Mesendoderm (in vitro differentiated cells): ENCODE data around the gene IGF1R.

Experiments used
- DNase-seq: peaks from one replicate; pipeline ENCODE4 v3.0.0; 2013
- H2AK5ac ChIP-seq: 2 replicates; pipeline ENCODE4 v1.6.1; 2013; ENCODE audit warnings: low read length, inconsistent platforms
- H2BK120ac ChIP-seq: 2 replicates; pipeline ENCODE4 v1.6.1; 2013; ENCODE audit warnings: low read depth, mild to moderate bottlenecking, low read length, moderate library complexity, mixed read lengths
- H2BK15ac ChIP-seq: replicated peaks from 2 replicates; pipeline ENCODE4 v1.6.1; 2013; ENCODE audit warnings: low read depth, mild to moderate bottlenecking, moderate library complexity
- H2BK5ac ChIP-seq: 2 replicates; pipeline ENCODE4 v1.6.1; 2013; ENCODE audit warnings: low read length, inconsistent platforms
- H3K18ac ChIP-seq: 2 replicates; pipeline ENCODE4 v1.6.1; 2013; ENCODE audit warnings: mild to moderate bottlenecking, low read length, mixed read lengths
- H3K23ac ChIP-seq: one replicate; pipeline ENCODE4 v1.6.1; 2013; ENCODE audit warnings: low read length
- H3K27ac ChIP-seq: 2 replicates; pipeline ENCODE4 v1.5.1; 2013; ENCODE audit warnings: low read depth, mild to moderate bottlenecking, inconsistent platforms, low read length, moderate library complexity
- H3K27me3 ChIP-seq: 2 replicates; pipeline ENCODE4 v1.6.1; 2013; ENCODE audit warnings: low read length, control low read depth, mild to moderate bottlenecking, inconsistent platforms; ENCODE audit not compliant: insufficient read depth, poor library complexity
- H3K36me3 ChIP-seq: 2 replicates; pipeline ENCODE4 v1.6.1; 2013; ENCODE audit warnings: low read length, inconsistent platforms; ENCODE audit not compliant: control insufficient read depth, insufficient read depth
- H3K4ac ChIP-seq: one replicate; pipeline ENCODE4 v1.6.1; 2013; ENCODE audit warnings: low read depth, mild to moderate bottlenecking, low read length, moderate library complexity
- H3K4me1 ChIP-seq: 2 replicates; pipeline ENCODE4 v1.6.1; 2013; ENCODE audit warnings: low read depth, low read length, inconsistent platforms; ENCODE audit not compliant: control insufficient read depth
- H3K4me2 ChIP-seq: 2 replicates; pipeline ENCODE4 v1.6.1; 2013; ENCODE audit warnings: low read length
- H3K4me3 ChIP-seq: 2 replicates; pipeline ENCODE4 v1.5.1; 2013; ENCODE audit warnings: mild to moderate bottlenecking, low read length
- H3K56ac ChIP-seq: one replicate; pipeline ENCODE4 v1.6.1; 2013; ENCODE audit warnings: low read length
- H3K79me1 ChIP-seq: 2 replicates; pipeline ENCODE4 v1.6.1; 2013; ENCODE audit warnings: low read length, inconsistent platforms
- H3K79me2 ChIP-seq: 2 replicates; pipeline ENCODE4 v1.6.1; 2013; ENCODE audit warnings: mild to moderate bottlenecking, low read length; ENCODE audit not compliant: control insufficient read depth, insufficient read depth
- H3K9ac ChIP-seq: 2 replicates; pipeline ENCODE4 v1.6.1; 2013; ENCODE audit warnings: low read length, inconsistent platforms
- H4K5ac ChIP-seq: one replicate; pipeline ENCODE4 v1.6.1; 2013; ENCODE audit warnings: low read length
- H4K8ac ChIP-seq: one replicate; pipeline ENCODE4 v1.6.1; 2013; ENCODE audit warnings: low read depth, mild to moderate bottlenecking, control low read depth, low read length, moderate library complexity
- WGBS: extraction: QIAGEN DNeasy Blood & Tissue Kit; methylation state at CpG from one replicate; pipeline ENCODE4 v1.1.7; 2013; ENCODE audit warnings: low lambda C conversion rate, missing lambda C conversion rate; ENCODE audit not compliant: insufficient coverage; ENCODE audit errors: extremely low coverage; 5-methylcytosine and 5-hydroxymethylcytosine counted together

The IGF1R gene

GRCh38 chr15:98838387-98839259 lies 190.3 kb downstream of the IGF1R start:
- H3K9ac ChIP-seq: no peak overlapping the region
- DNase-seq: no peak
- H3K4ac ChIP-seq: no peak overlapping the region
- H3K27me3 ChIP-seq: no peaks in the 10 kb centered on the region
- H3K18ac ChIP-seq: no peak overlapping the region
- no peak overlapping the region for H3K4me3 ChIP-seq
- no peak overlapping the region for H2AK5ac ChIP-seq
- H4K5ac ChIP-seq: no peak overlapping the region
- no peak overlapping the region for H2BK15ac ChIP-seq
- H3K27ac ChIP-seq: no peak overlapping the region
- H3K4me2 ChIP-seq: no peak overlapping the region
- H2BK5ac ChIP-seq: no peak overlapping the region
- H3K36me3 ChIP-seq: no peaks in the 10 kb centered on the region
- no peak overlapping the region for H2BK120ac ChIP-seq
- H3K4me1 ChIP-seq: peaks cover 5% of the 10 kb centered on the region
- H3K79me1 ChIP-seq: peaks cover 31% of the 10 kb centered on the region
- H3K23ac ChIP-seq: no peak overlapping the region
- H3K79me2 ChIP-seq: peaks cover 57% of the 10 kb centered on the region
- no peak overlapping the region for H3K56ac ChIP-seq
- no CpG with 5 or more reads among the region's 5 CpGs for WGBS
- no peak overlapping the region for H4K8ac ChIP-seq

- H3K4me2 ChIP-seq: no peak overlapping the region
- no peak overlapping the region for H2AK5ac ChIP-seq
- no peak overlapping the region for H2BK15ac ChIP-seq
- H2BK5ac ChIP-seq: no peak overlapping the region
- no peaks in the 10 kb centered on the region for H3K27me3 ChIP-seq
- no peak overlapping the region for H3K18ac ChIP-seq
- no CpG with 5 or more reads among the region's 5 CpGs for WGBS
- no peaks in the 10 kb centered on the region for H3K36me3 ChIP-seq
- H3K27ac ChIP-seq: no peak overlapping the region
- H3K4me1 ChIP-seq: peaks cover 8% of the 10 kb centered on the region
- no peak overlapping the region for H3K4ac ChIP-seq
- H3K4me3 ChIP-seq: no peak overlapping the region
- no peak for DNase-seq
- no peak overlapping the region for H4K8ac ChIP-seq
- H3K79me2 ChIP-seq: peaks cover 53% of the 10 kb centered on the region
- H4K5ac ChIP-seq: no peak overlapping the region
- H3K9ac ChIP-seq: no peak overlapping the region
- peaks cover 27% of the 10 kb centered on the region for H3K79me1 ChIP-seq
- H3K56ac ChIP-seq: no peak overlapping the region
- no peak overlapping the region for H3K23ac ChIP-seq
- H2BK120ac ChIP-seq: no peak overlapping the region
Measured at GRCh38 chr15:98840053-98840452, 191.7 kb downstream of the IGF1R start.

DNA sequence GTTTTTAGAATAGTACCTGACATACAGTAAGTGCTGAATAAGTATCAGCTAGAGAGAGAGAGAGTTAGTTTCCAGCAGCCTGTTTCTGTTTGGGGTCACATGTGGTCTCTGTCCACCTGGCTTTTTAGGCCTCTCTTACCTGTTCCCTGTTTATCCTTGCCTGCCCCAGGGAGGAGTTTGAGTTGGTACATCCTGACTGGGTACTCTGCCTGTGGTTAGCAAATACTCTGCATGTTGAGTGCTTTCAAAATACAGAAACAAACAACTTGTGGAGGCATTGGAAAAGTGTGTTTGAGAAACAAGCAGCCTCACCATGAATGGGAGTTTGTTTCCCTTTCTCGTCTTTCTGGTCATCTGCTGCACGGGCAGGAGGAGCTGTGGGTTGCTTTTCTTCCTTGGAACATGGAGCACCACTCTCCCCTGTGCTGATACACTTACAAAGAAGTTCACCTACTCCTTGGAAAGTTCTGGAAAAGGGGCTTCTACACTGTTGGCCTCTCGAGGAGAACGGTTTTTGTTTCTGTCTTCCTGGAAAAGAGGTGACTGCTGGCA lies 193.2 kb downstream of the IGF1R start:
- Histone ChIP-seq H3K4me3 (no peak overlapping the region), H2BK5ac (no peak overlapping the region), H4K5ac (no peak overlapping the region), H3K9ac (no peak overlapping the region), H3K27me3 (no peaks in the 10 kb centered on the region), H4K8ac (no peak overlapping the region), H3K56ac (no peak overlapping the region), H3K79me2 (peaks cover 56% of the 10 kb centered on the region), H3K36me3 (no peaks in the 10 kb centered on the region), H2BK15ac (no peak overlapping the region), H2AK5ac (no peak overlapping the region), H3K4me1 (peaks cover 8% of the 10 kb centered on the region), H3K4me2 (no peak overlapping the region), H3K4ac (no peak overlapping the region), H3K27ac (no peak overlapping the region), H2BK120ac (no peak overlapping the region), H3K18ac (no peak overlapping the region), H3K23ac (no peak overlapping the region), H3K79me1 (peaks cover 27% of the 10 kb centered on the region)
- DNase-seq: no peak
- WGBS: no CpG with 5 or more reads among the region's 4 CpGs

DNA sequence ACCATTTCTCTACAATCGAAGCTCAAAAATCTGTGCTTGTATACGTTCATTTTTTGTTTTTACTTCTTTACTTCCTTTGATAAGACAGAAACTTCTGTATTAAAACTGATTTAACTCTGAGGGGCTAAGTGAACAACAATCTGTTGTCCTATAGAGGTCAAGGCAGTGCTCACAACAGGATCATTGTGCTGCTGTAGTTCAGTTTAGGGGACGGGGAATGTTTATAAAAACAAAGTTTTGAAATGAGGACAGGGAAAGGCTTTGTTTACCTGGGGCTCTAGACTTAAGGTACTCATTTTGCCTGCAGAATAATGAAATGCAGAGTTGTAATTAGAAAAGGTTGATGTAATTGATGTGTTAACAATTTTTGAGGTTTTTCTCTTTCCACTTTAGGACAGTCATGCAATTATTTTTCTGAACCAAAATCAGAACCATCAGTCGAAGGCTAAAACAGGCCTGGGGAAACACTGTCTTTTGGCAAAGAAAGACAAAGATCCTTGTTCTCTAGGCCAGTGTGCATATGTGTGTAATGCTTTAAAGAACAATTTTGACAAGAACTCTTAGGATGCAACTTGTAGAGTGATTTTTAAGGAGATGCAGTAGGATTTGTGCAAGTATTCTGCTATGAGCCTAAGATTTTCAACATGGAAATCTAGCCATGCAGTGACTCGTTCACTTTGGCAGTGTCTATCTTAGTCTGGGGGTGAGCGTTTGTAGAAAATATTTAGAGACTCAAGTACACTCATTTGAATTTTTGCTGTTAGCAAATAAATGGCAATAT lies 194.0 kb downstream of the IGF1R start:
- no peak overlapping the region for H3K27ac ChIP-seq
- no peak overlapping the region for H3K4ac ChIP-seq
- peaks cover 61% of the 10 kb centered on the region for H3K79me2 ChIP-seq
- H2AK5ac ChIP-seq: no peak overlapping the region
- H4K5ac ChIP-seq: no peak overlapping the region
- no peak overlapping the region for H3K18ac ChIP-seq
- no peak overlapping the region for H2BK5ac ChIP-seq
- DNase-seq: no peak
- H3K9ac ChIP-seq: no peak overlapping the region
- no peak overlapping the region for H3K23ac ChIP-seq
- no peak overlapping the region for H3K4me3 ChIP-seq
- no peak overlapping the region for H3K56ac ChIP-seq
- no peak overlapping the region for H4K8ac ChIP-seq
- H3K79me1 ChIP-seq: peaks cover 30% of the 10 kb centered on the region
- peaks cover 8% of the 10 kb centered on the region for H3K4me1 ChIP-seq
- no CpG with 5 or more reads among the region's 6 CpGs for WGBS
- H3K27me3 ChIP-seq: no peaks in the 10 kb centered on the region
- no peaks in the 10 kb centered on the region for H3K36me3 ChIP-seq
- no peak overlapping the region for H3K4me2 ChIP-seq
- no peak overlapping the region for H2BK15ac ChIP-seq
- no peak overlapping the region for H2BK120ac ChIP-seq

DNA sequence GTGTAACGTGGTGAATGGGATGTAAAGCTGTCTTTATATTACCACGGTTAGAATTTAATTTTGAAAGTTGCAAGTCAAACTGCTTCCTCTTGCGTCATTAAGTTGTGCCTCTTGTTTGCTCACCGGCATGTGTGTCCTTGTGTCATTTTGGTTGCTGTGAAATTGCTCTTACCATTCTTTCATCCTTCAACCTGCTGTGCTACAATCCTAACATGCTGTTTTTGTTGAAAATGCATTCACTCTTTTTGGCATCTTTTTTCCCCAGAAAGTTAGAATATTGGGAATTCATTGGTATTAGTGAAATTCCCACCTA lies 194.6 kb downstream of the IGF1R start:
- Histone ChIP-seq H3K4ac (no peak overlapping the region), H3K23ac (no peak overlapping the region), H3K27me3 (no peaks in the 10 kb centered on the region), H3K79me2 (peaks cover 64% of the 10 kb centered on the region), H2BK120ac (no peak overlapping the region), H2BK5ac (no peak overlapping the region), H3K36me3 (no peaks in the 10 kb centered on the region), H3K4me1 (peaks cover 8% of the 10 kb centered on the region), H3K18ac (no peak overlapping the region), H3K79me1 (peaks cover 28% of the 10 kb centered on the region), H4K8ac (no peak overlapping the region), H3K27ac (no peak overlapping the region), H3K4me3 (no peak overlapping the region), H3K9ac (no peak overlapping the region), H3K56ac (no peak overlapping the region), H4K5ac (no peak overlapping the region), H2BK15ac (no peak overlapping the region), H3K4me2 (no peak overlapping the region), H2AK5ac (no peak overlapping the region)
- no peak for DNase-seq
- WGBS: no CpG with 5 or more reads among the region's 4 CpGs
